ENCODE measurements around the gene MRPL17.

The MRPL17 gene

GRCh38 chr11:6681949-6682348 lies 1.2 kb downstream of the MRPL17 start:
- DNase-seq, result peak; percentile 25

DNA sequence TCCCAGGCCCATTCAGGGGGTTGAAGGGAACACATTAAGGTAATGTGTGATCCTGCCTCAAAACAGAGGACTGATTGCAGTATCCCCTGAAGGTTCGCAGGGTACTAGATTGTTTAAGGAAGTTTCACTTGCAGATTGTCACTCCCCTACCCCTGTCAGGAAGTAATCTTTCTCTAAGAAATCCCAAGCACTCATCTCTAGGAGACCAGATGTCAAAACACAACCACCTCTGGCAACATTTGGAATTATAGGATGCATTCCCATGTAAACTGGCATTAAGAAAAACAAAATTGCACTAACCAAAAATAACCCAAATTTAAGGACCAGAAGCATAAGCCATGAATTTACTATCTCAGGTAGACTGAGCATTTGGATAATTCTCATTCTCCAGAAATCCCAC lies 1.6 kb downstream of the MRPL17 start:
- no peak for DNase-seq

- DNase-seq, result no peak
Observed at GRCh38 chr11:6677018-6677417, 6.1 kb downstream of the MRPL17 start.

GRCh38 chr11:6674862-6675261 lies 8.3 kb downstream of the MRPL17 start:
- DNase-seq, result no peak

DNA sequence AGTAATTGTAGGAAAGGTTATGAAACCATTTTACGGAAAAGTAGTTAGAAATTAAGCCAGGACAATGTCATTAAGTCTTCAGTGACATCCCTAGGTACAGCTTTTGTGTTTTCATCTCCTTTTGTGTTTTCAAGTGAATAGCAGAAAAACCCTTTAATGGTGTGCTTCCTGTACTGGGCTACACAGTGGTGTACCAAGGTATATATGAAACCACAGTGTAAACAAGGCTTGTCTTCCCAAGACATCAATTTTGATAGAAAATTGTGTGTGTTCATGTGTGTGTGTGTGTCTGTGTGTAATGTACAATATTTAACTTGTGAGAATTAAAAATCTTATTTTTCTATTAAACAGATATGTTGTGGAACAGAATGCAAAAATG lies 8.9 kb downstream of the MRPL17 start:
- no peak for DNase-seq

DNA sequence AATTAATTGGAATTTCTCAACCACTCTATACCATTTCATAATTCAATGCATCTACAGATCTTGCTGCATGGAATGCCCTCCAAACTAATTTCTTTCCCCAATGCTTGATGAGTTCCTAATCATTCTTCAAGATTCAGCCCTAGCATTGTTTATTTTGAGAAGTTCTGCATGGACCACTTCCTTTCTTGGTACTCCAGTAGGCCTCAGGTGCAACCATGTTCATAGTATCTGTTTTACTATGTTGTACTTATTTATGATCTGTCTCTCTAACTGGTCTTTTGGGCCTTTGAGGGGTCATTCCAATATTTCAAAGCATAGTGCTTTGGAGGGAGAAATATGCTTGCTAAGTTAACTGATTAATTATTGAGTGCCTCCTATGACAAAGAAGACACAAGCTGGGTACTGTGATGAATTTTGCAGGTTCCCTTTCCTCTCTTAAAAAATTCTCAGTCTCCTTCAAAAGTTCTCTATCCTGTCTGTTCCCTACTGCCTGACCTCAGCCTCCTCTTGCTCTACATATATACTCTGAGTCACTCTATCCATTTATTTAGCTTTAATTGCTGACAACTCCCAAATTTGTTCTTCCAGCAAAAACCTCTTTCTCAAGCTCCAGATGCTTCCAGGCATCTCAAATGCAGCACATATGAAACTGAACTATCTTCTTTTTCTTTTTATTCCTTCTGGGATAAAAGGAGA lies 9.5 kb downstream of the MRPL17 start:
- DNase-seq, result no peak

DNA sequence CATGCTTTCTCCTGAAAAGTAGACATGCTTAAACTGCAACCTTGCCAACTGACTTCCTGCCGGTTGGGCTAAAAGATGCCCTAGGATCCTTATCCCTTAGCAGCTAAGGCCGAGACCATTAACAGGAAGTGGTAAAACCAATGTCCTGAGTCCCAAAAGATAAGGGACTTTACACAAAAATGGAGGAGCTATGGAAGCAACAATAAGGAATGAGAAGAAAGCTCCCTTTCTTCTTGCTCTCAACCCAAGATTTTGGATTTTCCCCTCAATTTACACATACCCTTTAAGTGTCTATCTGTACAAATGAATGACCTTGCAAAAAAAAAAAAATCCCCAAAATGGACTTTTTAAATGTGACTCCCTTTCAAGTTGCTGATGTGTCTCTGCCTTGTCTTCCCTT lies 11.1 kb downstream of the MRPL17 start:
- no peak for DNase-seq

DNA sequence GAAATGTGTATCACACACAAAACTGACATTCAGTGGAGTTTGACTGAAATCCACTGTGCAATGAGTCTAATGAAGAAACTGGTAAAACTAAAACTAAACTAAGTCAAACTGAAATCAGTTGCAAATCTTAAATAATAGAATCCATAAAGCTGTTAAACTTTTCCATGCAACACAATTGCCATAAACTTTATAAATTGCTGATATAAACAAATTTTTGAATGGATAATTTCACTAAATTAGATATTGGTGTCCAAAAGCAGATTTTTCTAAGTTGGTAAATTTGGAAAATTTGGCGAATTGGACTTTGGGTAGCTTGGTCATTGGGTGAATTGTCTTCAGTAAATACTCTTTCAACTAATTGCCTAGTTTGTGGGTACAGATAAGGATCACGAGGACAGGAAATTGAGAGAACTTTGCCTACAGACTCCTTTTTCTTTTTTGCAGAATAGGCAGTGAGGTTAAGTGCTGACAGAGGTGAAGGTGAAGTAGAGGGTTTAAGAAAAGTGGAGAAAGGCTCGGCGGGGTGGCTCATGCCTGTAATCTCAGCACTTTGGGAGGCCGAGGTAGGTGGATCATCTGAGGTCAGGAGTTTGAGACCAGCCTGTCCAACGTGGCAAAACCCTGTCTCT lies 12.8 kb downstream of the MRPL17 start:
- peak; percentile 53 for DNase-seq

- DNase-seq, result peak; percentile 74
Observed at GRCh38 chr11:6667733-6668374, 15.3 kb downstream of the MRPL17 start.

GRCh38 chr11:6666302-6667183 lies 16.6 kb downstream of the MRPL17 start:
- DNase-seq, result peak; percentile 60

GRCh38 chr11:6664551-6664950 lies 18.6 kb downstream of the MRPL17 start:
- no peak for DNase-seq

DNA sequence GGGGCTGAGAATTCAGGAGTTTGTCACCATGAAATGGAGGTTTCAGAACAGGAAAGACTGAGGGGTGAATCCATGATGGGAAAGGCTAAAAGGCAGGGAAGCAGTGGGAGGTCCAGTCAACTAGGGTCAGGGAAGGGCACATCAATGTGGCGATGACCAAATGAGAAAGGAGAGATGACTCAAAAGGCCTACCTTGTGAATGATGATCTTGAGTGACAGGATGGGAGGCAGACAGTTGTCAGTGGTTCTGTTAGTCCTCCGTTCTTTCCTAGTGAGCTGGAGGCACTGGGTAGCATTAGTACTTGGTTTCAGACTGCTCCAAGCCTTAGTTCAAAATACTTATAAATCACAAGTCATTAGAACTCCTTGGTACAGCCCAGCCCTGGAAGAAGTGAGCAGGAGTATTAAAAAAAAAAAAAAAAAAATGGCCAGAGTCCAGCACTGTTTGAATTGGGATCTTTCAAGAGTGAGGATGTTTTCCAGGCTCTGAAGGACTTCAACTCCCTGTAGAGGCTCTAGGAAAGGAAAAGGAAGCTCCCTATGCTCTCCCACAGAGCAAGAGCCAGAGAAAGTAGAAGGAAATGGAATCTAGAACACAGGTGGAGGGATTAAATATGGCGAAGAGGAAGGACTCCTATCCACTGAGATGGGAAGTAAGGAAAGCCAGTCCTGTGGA lies 19.2 kb downstream of the MRPL17 start:
- no peak for DNase-seq

- no peak for DNase-seq
Observed at GRCh38 chr11:6660712-6661111, 22.4 kb downstream of the MRPL17 start.

GRCh38 chr11:6658647-6659046 lies 24.5 kb downstream of the MRPL17 start:
- DNase-seq, result no peak

DNA sequence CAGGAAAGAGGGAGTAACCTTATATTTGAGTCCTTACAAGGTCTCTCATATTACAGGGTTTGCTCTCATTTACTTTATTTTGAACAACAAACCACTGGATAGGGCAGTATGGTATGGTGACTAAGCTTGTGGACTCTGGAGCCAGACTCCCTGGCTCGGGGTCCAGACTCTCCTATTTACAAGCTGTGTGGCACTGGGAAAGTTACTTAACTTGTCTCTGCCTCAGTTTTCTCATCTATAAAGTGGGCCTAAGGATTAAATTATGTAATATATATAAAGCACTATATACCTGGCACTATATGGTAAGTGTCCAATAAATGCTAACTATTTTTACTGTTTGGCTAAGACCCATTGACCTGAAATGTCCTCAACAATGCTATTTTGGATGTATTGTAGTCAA lies 25.8 kb downstream of the MRPL17 start:
- no peak for DNase-seq

DNA sequence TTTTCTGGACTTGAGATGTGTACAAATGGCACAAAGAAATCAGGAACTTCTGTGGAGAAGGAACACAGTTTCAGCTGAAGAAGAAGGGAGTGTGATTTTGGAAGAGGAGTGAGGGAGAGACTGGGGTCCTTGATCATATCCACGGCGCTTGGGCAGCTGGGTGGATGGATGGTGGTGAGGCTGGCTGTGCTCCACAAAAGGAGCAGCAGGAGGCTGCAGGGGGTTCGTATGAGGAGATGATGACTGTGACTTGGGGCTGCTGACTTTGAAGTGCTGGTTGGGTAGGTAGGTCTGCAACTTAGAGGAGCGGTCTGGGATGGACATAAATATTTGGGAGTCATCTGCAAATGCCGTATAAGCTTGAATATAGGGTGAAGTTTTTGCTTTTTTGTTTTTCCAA lies 26.2 kb downstream of the MRPL17 start:
- no peak for DNase-seq

- no peak for DNase-seq
Observed at GRCh38 chr11:6656584-6656915, 26.6 kb downstream of the MRPL17 start.

GRCh38 chr11:6655790-6656583 lies 27.2 kb downstream of the MRPL17 start, which contains the start of gene DCHS1:
Gene DCHS1, minus strand, starts transcription at chr11:6655809. Its CDS starts 14,196 bp downstream, at chr11:6641613.
- no peak for DNase-seq

- no peak for DNase-seq
Observed at GRCh38 chr11:6655020-6655789, 27.9 kb downstream of the MRPL17 start.

- no peak for DNase-seq
Observed at GRCh38 chr11:6654281-6655019, 28.7 kb downstream of the MRPL17 start.
